GM21423 (cell line): ENCODE measurements around the gene LEKR1.
"Not testable (repeated sequence)": the region's sequence is repeated elsewhere in the genome, so short reads cannot be mapped to it uniquely, and the experiment has no call there.

Source experiments
- ATAC-seq: cut with Tn5 transposase; IDR thresholded peaks from one replicate; pipeline ENCODE4 v1.9.1; 2021; ENCODE audit warnings: mild to moderate bottlenecking, moderate library complexity; ENCODE audit not compliant: unreplicated experiment

Gene LEKR1

GRCh38 chr3:156897851-156898250 is 71.7 kb downstream of the LEKR1 start:
- ATAC-seq = not testable (repeated sequence)

- ATAC-seq = no peak
Measured at GRCh38 chr3:156898296-156898880, 72.2 kb downstream of the LEKR1 start.

- no peak for ATAC-seq
Measured at GRCh38 chr3:156899951-156900350, 73.8 kb downstream of the LEKR1 start.

- ATAC-seq = no peak
Measured at GRCh38 chr3:156902916-156903315, 76.8 kb downstream of the LEKR1 start.

GRCh38 chr3:156906275-156906674 is 80.1 kb downstream of the LEKR1 start:
- no peak for ATAC-seq

GRCh38 chr3:156908398-156908797 is 82.2 kb downstream of the LEKR1 start:
- no peak for ATAC-seq

- ATAC-seq = no peak
Measured at GRCh38 chr3:156910022-156910421, 83.9 kb downstream of the LEKR1 start.

- not testable (repeated sequence) for ATAC-seq
Measured at GRCh38 chr3:156910831-156911230, 84.7 kb downstream of the LEKR1 start.

- ATAC-seq = not testable (repeated sequence)
Measured at GRCh38 chr3:156914300-156914699, 88.1 kb downstream of the LEKR1 start.

GRCh38 chr3:156915372-156915771 is 89.2 kb downstream of the LEKR1 start:
- ATAC-seq = no peak

GRCh38 chr3:156918746-156919145 is 92.6 kb downstream of the LEKR1 start:
- ATAC-seq = no peak

GRCh38 chr3:156919818-156920217 is 93.7 kb downstream of the LEKR1 start:
- ATAC-seq = no peak

- no peak for ATAC-seq
Measured at GRCh38 chr3:156920399-156920798, 94.2 kb downstream of the LEKR1 start.

GRCh38 chr3:156923349-156923748 is 97.2 kb downstream of the LEKR1 start:
- no peak for ATAC-seq

GRCh38 chr3:156938724-156939123 is 112.6 kb downstream of the LEKR1 start:
- ATAC-seq = no peak

GRCh38 chr3:156939315-156939714 is 113.2 kb downstream of the LEKR1 start:
- ATAC-seq = no peak

- ATAC-seq = no peak
Measured at GRCh38 chr3:156941311-156941710, 115.2 kb downstream of the LEKR1 start.

- ATAC-seq = no peak
Measured at GRCh38 chr3:156948402-156949210, 122.5 kb downstream of the LEKR1 start.

- no peak for ATAC-seq
Measured at GRCh38 chr3:156952011-156952410, 125.9 kb downstream of the LEKR1 start.

- peak; percentile 88 for ATAC-seq
Measured at GRCh38 chr3:156957715-156958114, 131.6 kb downstream of the LEKR1 start.

- ATAC-seq = no peak
Measured at GRCh38 chr3:156963096-156963495, 136.9 kb downstream of the LEKR1 start.

- no peak for ATAC-seq
Measured at GRCh38 chr3:156964577-156964976, 138.4 kb downstream of the LEKR1 start.
